ENCODE measurements around the gene TMEM63A.

DNA sequence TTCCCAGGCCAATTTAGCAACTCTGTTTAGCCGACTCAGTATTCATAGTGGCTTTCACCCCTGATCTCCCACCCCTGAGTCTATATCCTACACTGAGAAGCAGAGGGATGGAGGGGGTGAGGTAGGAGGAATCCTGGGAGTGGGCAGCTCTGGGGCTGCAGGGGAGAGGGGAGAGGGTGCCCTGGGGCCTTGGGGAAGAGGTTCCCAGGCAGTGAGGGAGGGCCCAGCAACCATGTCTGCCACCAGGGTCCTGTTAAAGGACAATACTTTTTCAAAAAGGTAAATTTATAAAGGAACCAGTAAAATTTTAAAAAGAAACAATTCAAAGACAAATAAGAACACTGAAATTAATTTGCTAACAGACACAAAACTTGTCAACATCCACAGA lies 42.0 kb downstream of the TMEM63A start:
- no peak for TF ChIP-seq CTCF (IDR thresholded peaks at IDR 0.05; ENCODE audit: low read length)
- no peak for TF ChIP-seq EZH2 (IDR thresholded peaks at IDR 0.05; ENCODE audit: borderline replicate concordance, low read length)

Measured in OCI-LY1 (cell line).